H1 (cell line): ENCODE measurements around the gene MTMR4.

Experiments
- BRCA1 ChIP-seq: IDR thresholded peaks from 2 replicates; pipeline ENCODE4 v1.6.1; 2012; ENCODE audit warnings: low read depth, low read length, improper control_type of control experiment
- CTCF ChIP-seq, 3 experiments: IDR thresholded peaks; 1 replicate in 2 of 3; 2 replicates in 1 of 3; pipeline versions ENCODE4 v1.5.1 to v1.6.1; 2011; ENCODE audit warnings: low read length in 3 of 3, mild to moderate bottlenecking in 3 of 3, inconsistent platforms in 2 of 3, low read depth in 1 of 3, moderate library complexity in 1 of 3; ENCODE audit not compliant: insufficient read depth in 1 of 3; ENCODE audit errors: control extremely low read depth in 1 of 3
- EP300 ChIP-seq, 2 experiments: IDR thresholded peaks; 1 replicate in 1 of 2; 2 replicates in 1 of 2; pipeline ENCODE4 v1.6.1; 2011 to 2012; ENCODE audit warnings: low read depth in 2 of 2, low read length in 2 of 2, mild to moderate bottlenecking in 2 of 2, borderline replicate concordance in 1 of 2, inconsistent platforms in 1 of 2, moderate library complexity in 1 of 2
- EZH2 ChIP-seq: fragments of 200-600 bp; sonication (generic); IDR thresholded peaks from 2 replicates; pipeline ENCODE4 v1.7.1; 2012; ENCODE audit warnings: low read depth, mild to moderate bottlenecking, moderate library complexity, low read length, inconsistent platforms; ENCODE audit not compliant: severe bottlenecking
- JUN ChIP-seq: IDR thresholded peaks from 2 replicates; pipeline ENCODE4 v1.6.1; 2011; ENCODE audit warnings: low read depth, mild to moderate bottlenecking, improper control_type of control experiment, low read length
- NRF1 ChIP-seq: IDR thresholded peaks from 2 replicates; pipeline ENCODE4 v1.6.1; 2011; ENCODE audit warnings: mild to moderate bottlenecking, low read depth, low read length, improper control_type of control experiment
- POLR2A ChIP-seq, 2 experiments: IDR thresholded peaks; 1 replicate in 1 of 2; 2 replicates in 1 of 2; pipeline ENCODE4 v1.6.1; 2011; ENCODE audit warnings: low read depth in 2 of 2, low read length in 2 of 2, mild to moderate bottlenecking in 2 of 2; ENCODE audit errors: control extremely low read depth in 1 of 2
- RAD21 ChIP-seq, 2 experiments: IDR thresholded peaks in 1 of 2; conservative IDR thresholded peaks in 1 of 2; 2 replicates each; pipeline ENCODE4 v1.6.1; 2011; ENCODE audit warnings: low read depth in 2 of 2, low read length in 2 of 2, improper control_type of control experiment in 1 of 2, inconsistent platforms in 1 of 2, mild to moderate bottlenecking in 1 of 2, moderate library complexity in 1 of 2
- SIN3A ChIP-seq, 2 experiments: IDR thresholded peaks in 1 of 2; conservative IDR thresholded peaks in 1 of 2; 2 replicates each; pipeline ENCODE4 v1.6.1; 2011 to 2012; ENCODE audit warnings: low read length in 2 of 2, improper control_type of control experiment in 1 of 2, low read depth in 1 of 2, mild to moderate bottlenecking in 1 of 2
- SIX5 ChIP-seq: IDR thresholded peaks from 2 replicates; pipeline ENCODE4 v1.6.1; 2011; ENCODE audit warnings: mild to moderate bottlenecking, low read depth, low read length
- SRF ChIP-seq: IDR thresholded peaks from 2 replicates; pipeline ENCODE4 v1.6.1; 2011; ENCODE audit warnings: mild to moderate bottlenecking, low read depth, low read length, moderate library complexity
- TCF12 ChIP-seq: IDR thresholded peaks from 2 replicates; pipeline ENCODE4 v1.6.1; 2011; ENCODE audit warnings: low read depth, mild to moderate bottlenecking, low read length
- ZNF274 ChIP-seq: IDR thresholded peaks from 2 replicates; pipeline ENCODE4 v1.7.0; 2012; ENCODE audit warnings: low read length, borderline replicate concordance; ENCODE audit errors: extremely low read depth

DNA sequence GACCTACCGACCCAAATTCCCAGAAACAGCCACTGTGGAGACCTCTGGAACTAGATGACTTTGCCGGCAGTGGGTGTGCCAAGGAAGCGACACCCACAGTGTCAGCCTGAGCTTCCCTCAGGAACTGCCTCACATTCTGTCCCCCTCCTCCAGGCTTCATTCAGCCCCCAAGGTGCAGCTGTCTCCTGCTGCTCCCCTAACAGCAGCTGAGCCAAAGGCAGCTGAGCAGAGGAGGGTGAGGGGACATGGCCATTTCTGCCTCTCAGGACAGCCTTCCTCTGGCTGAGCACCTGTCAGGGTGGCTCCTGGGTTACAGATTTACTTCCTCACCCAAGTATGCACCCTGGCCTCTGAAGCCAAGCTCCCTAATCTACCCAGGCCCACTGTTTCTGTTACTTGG lies 22.1 kb upstream of the MTMR4 start:
- TF ChIP-seq ZNF274: no peak
- TF ChIP-seq CTCF (IDR thresholded peaks at IDR 0.05; ENCODE audit: control extremely low read depth in 1 of 3, insufficient read depth in 1 of 3, low read depth in 1 of 3, low read length in 3 of 3): no peak
- TF ChIP-seq NRF1: no peak
- no peak for TF ChIP-seq POLR2A (IDR thresholded peaks at IDR 0.05; ENCODE audit: control extremely low read depth in 1 of 2, low read depth in 2 of 2, low read length in 2 of 2)
- TF ChIP-seq SIX5: no peak
- TF ChIP-seq EP300 (IDR thresholded peaks at IDR 0.05; ENCODE audit: borderline replicate concordance in 1 of 2, low read depth in 2 of 2, low read length in 2 of 2): no peak
- TF ChIP-seq BRCA1: no peak
- TF ChIP-seq SIN3A (conservative IDR thresholded peaks at IDR 0.05 in 1 of 2, IDR thresholded peaks at IDR 0.05 in 1 of 2; ENCODE audit: low read depth in 1 of 2, low read length in 2 of 2): no peak
- TF ChIP-seq SRF: no peak
- no peak for TF ChIP-seq TCF12
- TF ChIP-seq EZH2: no peak
- no peak for TF ChIP-seq RAD21 (IDR thresholded peaks at IDR 0.05 in 1 of 2, conservative IDR thresholded peaks at IDR 0.05 in 1 of 2; ENCODE audit: low read depth in 2 of 2, low read length in 2 of 2)
- no peak for TF ChIP-seq JUN
